KOPT-K1 (cell line): Measurements from ENCODE around the gene SERPINA3.

Experiments used
- H3K27ac ChIP-seq: fragments of 200-600 bp; sonication (generic); 2 replicates; pipeline ENCODE4 v1.5.1; 2016; ENCODE audit warnings: antibody characterized with exemption, mild to moderate bottlenecking, low read depth, low read length; ENCODE audit not compliant: poor library complexity, severe bottlenecking
- H3K36me3 ChIP-seq: fragments of 200-600 bp; sonication (generic); 2 replicates; pipeline ENCODE4 v1.5.1; 2017; ENCODE audit warnings: antibody characterized with exemption, mild to moderate bottlenecking, low read length, moderate library complexity; ENCODE audit not compliant: insufficient read depth
- H3K9me3 ChIP-seq: fragments of 200-600 bp; sonication (generic); 2 replicates; pipeline ENCODE4 v1.5.1; 2017; ENCODE audit warnings: antibody characterized with exemption, low read length, mild to moderate bottlenecking; ENCODE audit not compliant: insufficient read depth, poor library complexity, severe bottlenecking

Gene SERPINA3

DNA sequence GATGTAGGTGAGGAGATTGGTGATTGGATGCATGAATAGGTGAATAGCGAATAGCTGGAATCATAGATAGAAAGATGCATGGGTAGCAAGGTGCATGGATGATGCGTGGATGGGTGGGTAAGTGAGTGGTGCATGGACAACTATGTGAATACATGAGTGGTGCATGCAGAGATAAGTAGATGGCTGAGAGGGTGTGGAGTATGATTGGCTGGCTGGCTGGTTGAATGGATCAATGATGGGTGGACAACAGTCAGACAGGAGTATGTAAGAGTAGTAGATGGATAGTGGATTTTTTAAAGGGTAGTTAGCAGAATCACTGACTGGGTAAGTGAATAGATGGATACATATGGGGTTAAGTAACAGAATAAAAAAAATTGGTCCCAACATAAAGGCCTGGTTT, 33.9 kb downstream of the SERPINA3 start:
- H3K36me3 ChIP-seq: no peaks in the 10 kb centered on the region
- peaks cover 9% of the 10 kb centered on the region for H3K9me3 ChIP-seq

DNA sequence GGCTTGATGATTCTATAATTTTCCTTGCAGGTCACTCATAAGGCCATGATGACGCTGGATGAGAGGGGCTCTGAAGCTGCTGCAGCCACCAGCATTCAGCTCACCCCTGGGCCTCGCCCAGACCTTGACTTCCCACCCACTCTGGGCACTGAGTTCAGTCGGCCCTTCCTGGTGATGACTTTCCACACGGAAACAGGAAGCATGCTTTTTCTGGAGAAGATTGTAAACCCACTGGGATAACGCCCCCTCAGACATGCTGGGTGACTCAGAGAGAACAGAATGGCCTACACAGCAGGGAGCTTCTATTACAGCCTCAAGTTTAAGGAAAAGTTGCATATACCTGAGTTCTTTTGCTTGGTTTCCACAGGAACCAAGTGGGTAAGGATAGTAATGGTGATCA, 34.3 kb downstream of the SERPINA3 start:
- no peaks in the 10 kb centered on the region for H3K36me3 ChIP-seq
- H3K9me3 ChIP-seq: peaks cover 9% of the 10 kb centered on the region
- no peak overlapping the region for H3K27ac ChIP-seq

More for the DNA sequence above, 33.9 kb downstream of the SERPINA3 start:
- no peak overlapping the region for H3K27ac ChIP-seq

DNA sequence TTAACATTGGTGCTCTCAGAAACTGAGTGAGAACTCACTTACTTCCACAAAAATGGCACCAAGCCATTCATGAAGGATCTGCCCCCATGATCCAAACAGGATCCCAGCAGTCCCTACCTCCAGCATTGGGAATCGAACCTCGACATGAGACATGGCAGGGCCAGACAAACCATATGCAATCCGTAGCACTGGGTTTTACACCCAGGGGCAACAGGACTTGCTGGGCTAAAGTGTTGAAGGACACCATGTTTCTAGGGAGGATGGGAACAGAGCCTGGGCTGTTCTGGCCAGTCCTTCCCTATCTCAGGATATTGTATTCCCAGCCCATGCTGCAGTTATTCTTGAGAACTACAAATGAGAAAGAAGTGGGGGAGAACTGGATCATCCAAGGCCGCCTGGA, 36.6 kb downstream of the SERPINA3 start:
- H3K27ac ChIP-seq: no peak overlapping the region

DNA sequence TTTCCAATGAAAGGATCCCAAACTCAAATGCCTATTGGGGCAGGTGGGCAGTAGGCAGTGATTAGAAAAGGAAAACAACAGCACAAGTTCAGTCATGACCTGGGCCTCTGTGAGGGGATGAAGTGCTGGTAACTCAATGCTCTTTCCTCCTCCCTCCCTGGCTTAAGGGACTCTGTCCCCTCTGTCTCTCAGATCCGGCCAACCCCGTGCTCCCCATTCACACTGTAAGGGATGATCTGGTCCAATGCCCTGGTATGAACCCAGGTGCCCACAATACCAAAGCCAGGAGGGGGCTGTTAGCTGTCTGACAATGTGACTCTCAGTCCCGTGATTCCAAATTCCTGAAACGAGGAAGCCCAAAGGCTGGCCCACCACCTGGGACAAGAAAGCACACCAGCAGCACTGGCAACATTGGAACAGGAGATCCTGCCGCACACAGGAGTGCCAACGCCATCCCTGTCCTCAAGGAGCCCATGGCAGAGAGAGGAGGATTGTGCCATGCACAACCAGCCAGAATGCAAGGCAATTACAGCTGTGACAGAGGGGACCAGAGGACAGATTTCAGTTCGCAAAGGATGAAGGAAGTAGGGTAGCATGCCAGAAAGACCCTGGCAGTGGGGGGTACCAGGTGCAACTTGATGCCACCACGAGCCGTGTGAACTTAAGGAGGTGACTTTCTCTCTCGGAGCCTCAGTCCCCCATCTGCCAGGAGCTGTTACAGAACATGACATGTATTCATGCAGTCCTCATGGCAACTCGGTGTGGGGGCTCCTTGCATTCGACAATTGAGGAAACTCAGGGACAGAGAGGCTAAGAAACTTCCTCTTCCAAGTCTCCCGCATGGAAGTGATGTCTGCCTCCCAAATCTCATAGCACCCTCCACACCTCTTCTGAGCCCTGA, 37.6 kb downstream of the SERPINA3 start:
- H3K9me3 ChIP-seq: peaks cover 9% of the 10 kb centered on the region
- no peak overlapping the region for H3K27ac ChIP-seq
- no peaks in the 10 kb centered on the region for H3K36me3 ChIP-seq

More for the DNA sequence above, 36.6 kb downstream of the SERPINA3 start:
- Histone ChIP-seq H3K36me3 (no peaks in the 10 kb centered on the region), H3K9me3 (peaks cover 9% of the 10 kb centered on the region)

DNA sequence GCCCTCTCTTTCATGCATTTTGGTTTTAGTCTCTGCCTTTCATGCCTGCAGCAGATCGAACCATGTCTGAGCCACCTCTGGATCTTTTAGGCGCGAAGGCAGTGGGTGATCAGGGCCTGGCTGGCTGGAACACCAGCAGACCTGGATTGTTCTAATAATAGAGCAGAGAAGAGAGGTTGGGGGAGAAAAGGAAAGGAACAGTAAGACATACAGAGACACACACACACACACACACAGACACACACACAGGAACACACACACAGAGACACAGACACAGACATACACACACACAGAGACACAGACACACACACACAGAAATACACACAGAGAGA, 38.2 kb downstream of the SERPINA3 start:
- Histone ChIP-seq H3K36me3 (no peaks in the 10 kb centered on the region), H3K27ac (no peak overlapping the region), H3K9me3 (peaks cover 9% of the 10 kb centered on the region)

DNA sequence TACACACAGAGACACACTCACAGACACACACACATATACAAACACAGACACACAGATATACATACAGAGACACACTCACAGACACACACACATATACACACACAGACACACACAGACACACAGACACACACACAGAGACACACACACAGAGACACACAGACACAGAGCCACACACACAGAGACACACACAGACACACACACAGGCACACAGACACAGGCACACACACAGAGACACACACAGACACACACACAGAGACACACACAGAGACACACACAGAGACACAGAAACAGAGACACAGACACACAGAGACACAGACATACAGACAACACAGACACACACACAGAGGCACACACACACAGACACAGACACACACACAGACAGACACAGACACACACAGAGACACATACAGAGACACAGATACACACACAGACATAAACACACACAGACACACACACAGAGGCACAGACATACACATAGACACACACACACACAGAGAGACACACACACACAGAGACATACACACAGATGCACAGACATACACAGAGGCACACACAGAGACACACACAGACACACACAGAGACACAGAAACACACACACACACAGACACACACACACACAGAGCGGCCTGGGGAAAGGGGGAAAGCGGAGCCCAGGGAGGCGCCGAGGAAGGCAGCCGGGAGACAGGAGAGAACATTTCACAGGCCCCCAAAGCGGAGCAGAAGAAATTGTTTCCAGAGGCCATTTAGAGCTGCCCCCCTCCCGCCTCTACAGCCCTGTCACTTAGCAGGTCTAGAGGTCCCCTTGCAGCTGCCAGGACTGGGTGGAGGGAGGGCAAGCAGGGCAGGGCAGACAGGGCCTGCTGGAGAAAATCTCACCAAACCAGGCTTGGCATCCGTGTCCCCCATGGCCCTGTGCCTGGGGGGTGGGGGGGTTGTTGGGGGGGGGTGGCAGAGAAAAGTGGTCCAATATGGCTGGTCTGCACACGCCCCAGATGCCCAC, 38.9 kb downstream of the SERPINA3 start:
- Histone ChIP-seq H3K27ac (no peak overlapping the region), H3K36me3 (no peaks in the 10 kb centered on the region), H3K9me3 (peaks cover 9% of the 10 kb centered on the region)

DNA sequence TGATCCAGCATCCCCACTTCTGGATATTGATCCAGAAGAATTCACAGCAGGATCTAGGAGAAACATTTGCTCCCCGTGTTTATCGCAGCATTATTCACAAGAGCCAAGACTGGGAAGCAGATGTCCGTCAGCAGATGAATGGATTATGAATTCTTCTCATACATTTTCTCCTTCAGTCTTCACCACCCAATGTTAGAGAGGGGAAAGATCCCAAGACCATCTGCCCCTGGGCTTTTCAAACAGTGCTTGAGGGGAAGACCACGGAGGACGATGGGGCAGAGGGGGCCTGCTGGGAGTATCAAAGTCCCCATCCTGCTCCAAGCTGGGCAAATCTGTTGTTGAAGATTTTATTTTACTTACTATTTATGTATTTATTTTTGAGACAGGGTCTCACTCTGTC, 41.1 kb downstream of the SERPINA3 start:
- H3K36me3 ChIP-seq: no peaks in the 10 kb centered on the region
- H3K27ac ChIP-seq: no peak overlapping the region
- H3K9me3 ChIP-seq: peaks cover 9% of the 10 kb centered on the region

DNA sequence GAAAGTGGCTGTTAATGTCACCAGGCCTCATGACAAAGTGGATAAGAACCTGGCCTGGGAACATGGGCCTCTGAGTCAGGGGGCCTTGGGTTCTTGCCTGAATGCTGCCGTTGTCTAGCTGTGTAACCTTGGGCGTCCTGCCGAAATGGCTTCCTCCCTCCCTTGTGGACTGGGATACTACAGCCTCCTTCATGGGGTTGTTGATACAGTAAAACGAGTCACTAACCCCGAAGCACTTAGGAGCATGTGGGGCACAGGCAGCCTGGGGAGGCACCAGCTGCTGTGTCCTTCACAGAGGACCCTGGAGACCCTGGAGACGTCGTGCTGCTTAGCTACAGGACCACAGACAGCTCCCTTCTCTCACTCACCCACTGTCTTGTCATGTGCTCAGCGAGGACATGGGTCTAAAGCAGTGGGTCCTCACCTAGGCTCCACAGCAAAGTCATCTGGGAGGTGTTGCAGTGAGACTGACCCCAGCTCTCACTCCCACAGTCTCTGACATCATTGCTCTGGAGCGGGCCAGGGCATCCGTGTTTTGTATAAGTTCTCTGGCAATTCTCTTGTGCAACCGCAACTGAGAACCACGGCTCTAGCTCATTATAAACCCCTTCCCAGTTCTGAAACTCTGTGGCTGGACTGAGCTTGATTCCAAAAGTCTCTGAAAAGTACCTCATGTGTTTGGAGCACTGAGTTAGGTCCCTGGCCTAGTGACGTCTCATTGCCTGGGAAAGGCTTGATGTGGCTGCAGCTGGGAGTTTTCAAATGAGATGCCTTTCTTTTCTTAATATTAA, 42.1 kb downstream of the SERPINA3 start:
- no peaks in the 10 kb centered on the region for H3K36me3 ChIP-seq
- H3K9me3 ChIP-seq: peaks cover under 1% of the 10 kb centered on the region
- no peak overlapping the region for H3K27ac ChIP-seq

DNA sequence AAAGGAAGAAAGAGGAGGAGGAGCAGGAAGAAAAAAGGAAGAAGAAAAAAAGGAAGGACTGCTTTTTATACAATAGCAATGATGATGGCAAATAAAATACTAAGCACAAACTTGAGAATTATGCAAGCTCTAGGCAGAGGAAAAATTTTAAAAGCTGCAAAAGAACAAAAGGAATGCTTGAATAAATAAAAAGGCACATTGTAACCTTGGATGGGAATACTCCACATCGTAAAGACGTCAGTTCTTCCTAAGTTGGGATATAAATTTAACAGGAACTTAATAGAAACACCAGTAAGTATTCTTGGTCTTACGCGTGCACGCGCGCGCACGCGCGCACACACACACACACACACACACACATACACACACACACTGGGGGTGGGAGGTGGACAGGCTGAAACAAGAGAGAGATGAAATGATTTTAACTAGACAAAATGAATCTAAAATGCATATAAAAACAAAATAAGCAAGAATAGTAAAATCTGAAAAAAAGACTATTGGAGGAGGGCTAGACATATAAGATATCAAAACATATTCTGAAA, 43.0 kb downstream of the SERPINA3 start:
- Histone ChIP-seq H3K27ac (no peak overlapping the region), H3K36me3 (no peaks in the 10 kb centered on the region), H3K9me3 (no peaks in the 10 kb centered on the region)

DNA sequence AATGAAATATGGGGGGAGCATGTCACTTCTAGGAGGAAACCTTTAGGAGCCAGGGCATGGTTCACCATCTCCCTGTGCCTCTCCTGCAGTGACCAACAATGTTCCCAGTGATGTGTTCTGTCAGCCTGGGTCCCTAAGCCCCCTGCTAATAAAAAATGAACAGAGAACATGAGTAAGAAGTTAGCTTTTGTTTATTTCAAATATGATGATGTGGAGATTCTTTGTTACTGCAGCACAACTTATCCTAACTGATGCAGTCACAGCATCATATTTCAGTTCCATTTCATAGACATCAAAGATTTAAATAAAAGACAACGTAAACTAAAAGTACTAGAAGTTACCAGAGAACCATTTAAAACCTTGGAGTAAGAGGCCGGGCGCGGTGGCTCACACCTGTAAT, 43.9 kb downstream of the SERPINA3 start:
- H3K9me3 ChIP-seq: no peaks in the 10 kb centered on the region
- H3K27ac ChIP-seq: no peak overlapping the region
- H3K36me3 ChIP-seq: no peaks in the 10 kb centered on the region

DNA sequence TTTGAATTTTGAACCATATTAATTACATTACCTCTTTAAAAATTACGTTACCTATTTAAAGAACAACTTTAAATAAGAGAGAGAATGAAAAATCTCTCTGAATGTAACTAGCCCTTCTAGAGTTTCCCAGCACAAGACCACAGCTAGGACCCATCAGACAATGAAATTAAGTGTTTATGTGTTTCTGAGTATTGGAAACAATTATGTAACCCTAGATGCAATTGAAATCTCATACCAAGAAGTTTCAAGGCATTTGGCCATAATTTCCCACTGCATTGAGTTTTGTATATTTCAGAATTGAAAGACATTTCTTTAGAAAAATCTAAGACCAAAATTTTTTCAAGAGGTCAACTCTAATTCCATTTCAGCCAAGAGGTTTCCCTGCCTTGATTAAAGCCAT, 47.1 kb downstream of the SERPINA3 start:
- Histone ChIP-seq H3K36me3 (no peaks in the 10 kb centered on the region), H3K9me3 (peaks cover 6% of the 10 kb centered on the region), H3K27ac (no peak overlapping the region)

DNA sequence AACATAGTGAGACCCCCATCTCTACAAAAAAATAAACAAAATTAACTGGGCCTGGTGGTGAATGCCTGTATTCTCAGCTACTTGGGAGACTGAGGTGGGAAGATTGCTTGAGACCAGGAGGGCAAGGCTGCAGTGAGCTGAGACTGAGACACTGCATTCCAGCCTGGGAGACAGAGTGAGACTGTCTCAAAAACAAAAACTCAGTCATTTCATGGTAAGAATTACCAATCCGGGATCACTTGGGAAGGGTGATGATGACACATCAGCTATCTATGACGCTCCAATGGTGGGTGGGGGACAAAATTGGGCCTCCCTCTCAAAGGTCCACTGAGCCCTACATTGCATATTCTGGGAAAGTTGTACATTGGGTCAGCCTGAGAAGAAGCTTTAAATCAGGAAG, 47.7 kb downstream of the SERPINA3 start:
- no peaks in the 10 kb centered on the region for H3K36me3 ChIP-seq
- no peak overlapping the region for H3K27ac ChIP-seq
- H3K9me3 ChIP-seq: peaks cover 6% of the 10 kb centered on the region

DNA sequence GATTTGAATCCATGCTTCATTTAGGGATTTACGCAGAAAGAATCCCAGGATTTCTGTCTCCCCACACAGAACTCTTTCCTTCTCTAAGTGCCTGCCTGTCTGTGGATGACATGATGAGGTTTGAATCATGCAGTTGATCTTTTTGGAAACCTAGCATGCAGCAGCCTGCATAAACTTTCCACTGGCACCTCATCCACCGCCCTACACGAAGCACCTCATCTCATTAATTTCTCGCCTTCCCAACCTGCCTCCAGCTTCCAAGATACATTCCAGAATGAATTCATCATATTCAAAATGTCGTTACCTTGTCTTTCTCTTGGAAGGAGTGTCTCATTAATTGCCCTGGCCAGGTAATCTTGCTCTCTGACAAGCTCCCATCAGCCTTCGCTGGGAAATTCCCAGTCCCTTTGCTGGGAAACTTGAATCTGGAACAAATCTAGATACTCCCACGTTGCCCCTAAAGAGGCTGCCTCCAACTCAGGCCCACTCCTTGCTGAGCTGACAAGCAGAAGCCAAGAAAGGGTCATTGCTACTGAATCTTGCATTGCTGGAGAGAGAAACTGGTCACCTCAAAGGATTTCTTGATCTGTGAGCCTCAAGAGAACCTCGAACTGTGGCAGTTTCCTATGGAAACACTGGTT, 48.2 kb downstream of the SERPINA3 start:
- Histone ChIP-seq H3K36me3 (no peaks in the 10 kb centered on the region), H3K27ac (no peak overlapping the region), H3K9me3 (peaks cover 6% of the 10 kb centered on the region)

DNA sequence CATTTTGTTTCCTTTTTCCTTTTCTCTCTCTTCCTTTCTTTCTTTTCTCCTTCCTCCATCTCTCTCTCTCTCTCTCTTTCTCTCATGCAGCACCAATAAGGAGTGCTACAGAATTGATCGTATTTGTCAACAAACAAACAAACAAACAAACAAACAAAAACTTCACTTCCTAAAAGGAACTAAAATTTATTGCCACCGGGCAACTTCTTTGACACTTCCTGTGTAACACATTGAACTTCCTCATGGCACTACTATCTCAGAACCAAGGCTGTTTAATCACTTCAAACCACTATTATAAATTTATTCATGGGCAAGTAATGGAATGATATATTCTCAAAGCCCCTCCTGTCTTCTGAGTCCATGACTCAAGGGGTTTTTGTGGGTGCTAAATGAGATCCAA, 51.3 kb downstream of the SERPINA3 start:
- Histone ChIP-seq H3K36me3 (no peaks in the 10 kb centered on the region), H3K27ac (no peak overlapping the region), H3K9me3 (peaks cover 6% of the 10 kb centered on the region)
